PC-3 (cell line): ENCODE measurements around the gene OR2C3. TPM values are rescaled to one million over a fixed set of nuclear protein-coding genes. Genes with fewer than 3 reads are reported as not detected.

Experiments
- ATAC-seq: fragments of 200-7000 bp; cut with Tn5 transposase; 2 replicates; pipeline ENCODE4 v1.9.1; 2020; ENCODE audit warnings: mild to moderate bottlenecking, moderate library complexity
- BruUV-seq: library from RNA; stranded (reverse); fragments of 400-500 nt; replicated peaks from 2 replicates; lab custom pipeline; 2021; lab: Mats Ljungman, UMichigan
- CTCF ChIA-PET: fragments of 300-600 bp; sonication (Branson Sonifier 250); formaldehyde crosslinking; loops from one replicate; lab custom pipeline; 2022; ENCODE audit warnings: antibody characterized with exemption; lab: Charles Lee
- POLR2A ChIA-PET: fragments of 300-600 bp; sonication (Branson Sonifier 250); formaldehyde crosslinking; loops from one replicate; lab custom pipeline; 2022; ENCODE audit warnings: antibody characterized with exemption; ENCODE audit not compliant: unreplicated experiment; lab: Charles Lee
- DNase-seq: peaks from one replicate; pipeline ENCODE4 v3.0.0-alpha.2; 2015
- H2AFZ ChIP-seq: fragments of 300-600 bp; sonication (generic); 2 replicates; pipeline ENCODE4 v1.6.0; 2016; ENCODE audit warnings: antibody characterized with exemption, low read length
- H3F3A ChIP-seq: fragments of 300-600 bp; sonication (generic); one replicate; pipeline ENCODE4 v1.6.0; 2017; ENCODE audit warnings: antibody characterized with exemption, low read length, control low read depth, mild to moderate bottlenecking; ENCODE audit not compliant: unreplicated experiment
- H3K27ac ChIP-seq: fragments of 300-600 bp; sonication (generic); 2 replicates; pipeline ENCODE4 v1.5.1; 2016; ENCODE audit warnings: mild to moderate bottlenecking, low read length
- H3K27me3 ChIP-seq: fragments of 300-600 bp; sonication (generic); 2 replicates; pipeline ENCODE4 v1.6.1; 2016; ENCODE audit warnings: low read length, mixed read lengths
- H3K36me3 ChIP-seq: fragments of 300-600 bp; sonication (generic); 2 replicates; pipeline ENCODE4 v1.6.1; 2016; ENCODE audit warnings: low read depth, mixed run types, low read length, mixed read lengths
- H3K4me1 ChIP-seq: fragments of 300-600 bp; sonication (generic); 2 replicates; pipeline ENCODE4 v1.5.1; 2016; ENCODE audit warnings: low read length; ENCODE audit not compliant: insufficient read depth
- H3K4me2 ChIP-seq: fragments of 300-600 bp; sonication (generic); 2 replicates; pipeline ENCODE4 v1.6.0; 2016; ENCODE audit warnings: low read length
- H3K4me3 ChIP-seq: fragments of 300-600 bp; sonication (generic); 2 replicates; pipeline ENCODE4 v1.5.1; 2016; ENCODE audit warnings: mild to moderate bottlenecking, low read length, mixed read lengths
- H3K79me2 ChIP-seq: fragments of 300-600 bp; sonication (generic); 2 replicates; pipeline ENCODE4 v1.6.1; 2017; ENCODE audit warnings: low read length, mixed read lengths
- H3K9ac ChIP-seq: fragments of 300-600 bp; sonication (generic); 2 replicates; pipeline ENCODE4 v1.6.0; 2016; ENCODE audit warnings: mild to moderate bottlenecking, low read length
- H3K9me2 ChIP-seq: fragments of 300-600 bp; sonication (generic); replicated peaks from 2 replicates; pipeline ENCODE4 v1.6.1; 2016; ENCODE audit warnings: mixed run types, low read length, mixed read lengths
- H3K9me3 ChIP-seq: fragments of 300-600 bp; sonication (generic); 2 replicates; pipeline ENCODE4 v1.6.1; 2016; ENCODE audit warnings: low read length, mixed read lengths
- H4K20me1 ChIP-seq: fragments of 300-600 bp; sonication (generic); 2 replicates; pipeline ENCODE4 v1.6.1; 2016; ENCODE audit warnings: low read length, mixed read lengths
- EZH2 ChIP-seq: fragments of 300-600 bp; sonication (generic); IDR thresholded peaks from one replicate; pipeline ENCODE4 v1.6.1; 2017; ENCODE audit warnings: antibody characterized with exemption, mild to moderate bottlenecking, low read length; ENCODE audit not compliant: unreplicated experiment
- EZH2phosphoT487 ChIP-seq: fragments of 300-600 bp; sonication (generic); IDR thresholded peaks from 2 replicates; pipeline ENCODE4 v1.6.1; 2018; ENCODE audit warnings: mild to moderate bottlenecking, antibody characterized with exemption, low read length, borderline replicate concordance
- intact Hi-C: fragments of 100-400 bp; cut with micrococcal nuclease; formaldehyde crosslinking; loops from 2 replicates; pipeline ENCODE4 v1.9.0; 2023
- total RNA-seq: library from RNA; depleted of rRNA; stranded (reverse); fragments of >200 nt; gene quantifications from 2 replicates; pipeline ENCODE4 v1.2.3, GENCODE V29; 2014
- TF ChIP-seq, protein P1 (sequence below): fragments of 300-600 bp; sonication (generic); conservative IDR thresholded peaks from 2 replicates; pipeline ENCODE4 v1.5.1; 2017; ENCODE audit warnings: antibody characterized with exemption, low read depth, mild to moderate bottlenecking, low read length

OR2C3 gene
- total RNA-seq, 1 experiment from 2014 or later, result not detected

GRCh38 chr1:247500865-247501264 is 35.4 kb downstream of the OR2C3 start:
- H3K27me3 ChIP-seq, result peaks cover 6% of the 10 kb centered on the region; the same call in 1 of the 2 replicates
- H3K4me1 ChIP-seq, result peaks cover 11% of the 10 kb centered on the region
- H3K9me3 ChIP-seq, result no peaks in the 10 kb centered on the region
- no peaks in the 10 kb centered on the region for H3K79me2 ChIP-seq
- no peak for ATAC-seq
- intact Hi-C loops, result no loop called here
- H2AFZ ChIP-seq, result no peak overlapping the region
- H4K20me1 ChIP-seq, result no peaks in the 10 kb centered on the region
- no peak overlapping the region for H3K4me2 ChIP-seq
- H3K27ac ChIP-seq, result no peak overlapping the region
- H3K9me2 ChIP-seq, result no peaks in the 10 kb centered on the region
- TF ChIP-seq EZH2phosphoT487, result no peak
- TF ChIP-seq, protein P1, sequence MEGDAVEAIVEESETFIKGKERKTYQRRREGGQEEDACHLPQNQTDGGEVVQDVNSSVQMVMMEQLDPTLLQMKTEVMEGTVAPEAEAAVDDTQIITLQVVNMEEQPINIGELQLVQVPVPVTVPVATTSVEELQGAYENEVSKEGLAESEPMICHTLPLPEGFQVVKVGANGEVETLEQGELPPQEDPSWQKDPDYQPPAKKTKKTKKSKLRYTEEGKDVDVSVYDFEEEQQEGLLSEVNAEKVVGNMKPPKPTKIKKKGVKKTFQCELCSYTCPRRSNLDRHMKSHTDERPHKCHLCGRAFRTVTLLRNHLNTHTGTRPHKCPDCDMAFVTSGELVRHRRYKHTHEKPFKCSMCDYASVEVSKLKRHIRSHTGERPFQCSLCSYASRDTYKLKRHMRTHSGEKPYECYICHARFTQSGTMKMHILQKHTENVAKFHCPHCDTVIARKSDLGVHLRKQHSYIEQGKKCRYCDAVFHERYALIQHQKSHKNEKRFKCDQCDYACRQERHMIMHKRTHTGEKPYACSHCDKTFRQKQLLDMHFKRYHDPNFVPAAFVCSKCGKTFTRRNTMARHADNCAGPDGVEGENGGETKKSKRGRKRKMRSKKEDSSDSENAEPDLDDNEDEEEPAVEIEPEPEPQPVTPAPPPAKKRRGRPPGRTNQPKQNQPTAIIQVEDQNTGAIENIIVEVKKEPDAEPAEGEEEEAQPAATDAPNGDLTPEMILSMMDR, result no peak
- no peak for TF ChIP-seq EZH2
- H3K9ac ChIP-seq, result no peak overlapping the region
- BruUV-seq, result no TSS peak
- DNase-seq, result no peak
- ChIA-PET POLR2A (interaction anchor here (0.6 kb wide), 1 partner anchor 593 kb away, joined by 5 read pairs; no protein-coding TSS in a partner anchor), CTCF (no interaction called here)
- no peak overlapping the region for H3K4me3 ChIP-seq
- no peaks in the 10 kb centered on the region for H3F3A ChIP-seq
- no peaks in the 10 kb centered on the region for H3K36me3 ChIP-seq

DNA sequence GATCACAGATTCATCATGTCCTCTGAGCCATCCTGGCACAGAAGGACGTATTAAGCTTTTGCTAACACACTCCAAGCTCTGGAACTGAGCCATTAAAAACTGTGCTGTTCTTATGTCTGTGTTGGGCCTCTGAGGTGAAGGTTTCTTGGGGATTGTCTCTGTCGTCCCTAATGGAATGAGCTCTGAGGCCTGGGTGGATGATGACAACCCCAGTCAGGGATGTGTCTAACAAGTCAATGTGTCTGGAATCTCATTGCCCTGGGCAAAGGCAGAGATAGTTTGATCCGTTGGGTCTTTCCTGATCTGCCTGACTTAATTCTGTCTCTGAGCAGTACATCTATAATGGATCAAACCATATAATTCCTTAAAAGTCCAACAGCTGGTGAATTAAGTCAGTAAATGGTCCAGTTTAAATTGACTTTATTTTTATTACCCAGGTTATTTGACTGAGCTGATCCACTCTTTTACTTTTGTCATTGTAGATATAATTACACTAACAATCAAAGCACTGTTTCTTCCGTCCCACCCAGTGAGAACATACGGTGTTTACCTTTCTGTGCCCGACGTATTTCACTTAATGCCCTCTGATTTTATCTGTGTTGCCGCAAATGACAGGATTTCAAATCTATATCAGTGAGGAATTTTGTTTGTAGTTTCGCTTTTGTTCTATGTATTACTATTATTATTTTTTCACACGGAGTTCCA is 39.5 kb downstream of the OR2C3 start:
- ATAC-seq (peak; percentile 68), DNase-seq (peak; percentile 40)
- H3F3A ChIP-seq, result no peaks in the 10 kb centered on the region
- ChIA-PET CTCF (no interaction called here), POLR2A (no interaction called here)
- intact Hi-C loops, result loop anchor here (5.0 kb wide), 1 partner anchor 181 kb away; the partner anchor contains the start of gene OR13G1
- no peak for TF ChIP-seq EZH2phosphoT487
- TF ChIP-seq, protein P1, result no peak
- no peak for TF ChIP-seq EZH2
- peak overlapping the region; percentile 81 for H2AFZ ChIP-seq
- no peaks in the 10 kb centered on the region for H3K36me3 ChIP-seq
- no peak overlapping the region for H3K9ac ChIP-seq
- no peak overlapping the region for H3K27ac ChIP-seq
- H3K4me1 ChIP-seq, result peaks cover 11% of the 10 kb centered on the region
- H3K27me3 ChIP-seq, result peaks cover 19% of the 10 kb centered on the region; the same call in 1 of the 2 replicates
- H3K4me3 ChIP-seq, result peak overlapping the region; percentile 56
- BruUV-seq, result no TSS peak
- no peaks in the 10 kb centered on the region for H3K9me3 ChIP-seq
- H3K4me2 ChIP-seq, result peak overlapping the region; percentile 78
- no peaks in the 10 kb centered on the region for H3K79me2 ChIP-seq
- no peaks in the 10 kb centered on the region for H3K9me2 ChIP-seq
- no peaks in the 10 kb centered on the region for H4K20me1 ChIP-seq

DNA sequence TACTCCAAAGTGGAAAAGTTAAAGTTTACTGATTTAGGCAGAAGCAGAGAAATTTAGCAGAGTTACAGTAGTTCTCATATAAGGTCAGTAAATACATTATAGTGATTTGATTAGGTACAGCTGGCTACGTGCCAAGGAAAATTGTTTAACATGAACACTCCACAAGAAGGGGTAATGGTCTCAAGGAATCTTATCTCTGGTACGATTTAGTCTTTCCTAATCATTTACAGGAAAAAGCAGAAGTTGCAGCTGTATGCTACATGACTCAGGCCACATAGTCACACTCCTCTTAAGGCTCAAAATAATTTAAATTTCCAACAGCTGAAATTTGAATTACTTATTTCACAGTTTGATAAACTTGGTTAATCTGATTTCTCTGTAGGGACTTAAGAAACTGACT is 41.5 kb downstream of the OR2C3 start:
- DNase-seq, result peak; percentile 18
- Histone ChIP-seq H3K4me3 (no peak overlapping the region), H4K20me1 (no peaks in the 10 kb centered on the region), H3K79me2 (no peaks in the 10 kb centered on the region), H3K36me3 (no peaks in the 10 kb centered on the region), H3K4me1 (peaks cover 11% of the 10 kb centered on the region), H3K4me2 (no peak overlapping the region), H2AFZ (no peak overlapping the region), H3K9me2 (no peaks in the 10 kb centered on the region), H3F3A (no peaks in the 10 kb centered on the region), H3K27ac (no peak overlapping the region), H3K27me3 (peaks cover 36% of the 10 kb centered on the region), H3K9ac (no peak overlapping the region), H3K9me3 (no peaks in the 10 kb centered on the region)
- no peak for ATAC-seq
- no TSS peak for BruUV-seq
- POLR2A ChIA-PET, result no interaction called here
- CTCF ChIA-PET, result no interaction called here
- intact Hi-C loops, result loop anchor here (5.0 kb wide), 1 partner anchor 183 kb away; the partner anchor contains the start of gene OR13G1
- TF ChIP-seq, protein P1, result no peak
- TF ChIP-seq EZH2 (no peak), EZH2phosphoT487 (no peak)
